Left colon (tissue), 2 donors: ENCODE data around the gene KPNA3. TPM values are rescaled to one million over a fixed set of nuclear protein-coding genes. Genes with fewer than 3 reads are reported as not detected.
A peak's percentile ranks its signal among the peaks of the same experiment; 100 is the strongest.

ENCODE experiments used
- ATAC-seq: fragments of 200-7000 bp; cut with Tn5 transposase; one replicate; pipeline ENCODE4 v1.9.1; 2020; ENCODE audit warnings: mild to moderate bottlenecking, moderate library complexity
- DNase-seq, 2 donors: peaks; one replicate each; pipeline ENCODE4 v3.0.0-alpha.2; 2020
- intact Hi-C, 2 donors: fragments of 100-400 bp; cut with DNase I in 1 of 2; cut with micrococcal nuclease in 1 of 2; formaldehyde crosslinking; loops; one replicate each; pipeline versions ENCODE4 v1.11.2 to v1.14.0; 2022; cut with DNase I, micrococcal nuclease
- total RNA-seq, 2 donors: library from RNA; stranded (reverse); fragmentation: NEBNext Ultra II Directional; extraction: Animal tissue kit (Norgen Biotek cat#: 25700); gene quantifications; one replicate each; pipeline ENCODE4 v1.2.1, GENCODE V29; 2021
- donor health status: DM: no; HTN: no; CAD: no.
- donor health status: DM: yes; HTN: yes; CAD: no.

Gene KPNA3
- total RNA-seq, 2 donors from 2014 or later = 26.0 to 29.5 TPM

DNA sequence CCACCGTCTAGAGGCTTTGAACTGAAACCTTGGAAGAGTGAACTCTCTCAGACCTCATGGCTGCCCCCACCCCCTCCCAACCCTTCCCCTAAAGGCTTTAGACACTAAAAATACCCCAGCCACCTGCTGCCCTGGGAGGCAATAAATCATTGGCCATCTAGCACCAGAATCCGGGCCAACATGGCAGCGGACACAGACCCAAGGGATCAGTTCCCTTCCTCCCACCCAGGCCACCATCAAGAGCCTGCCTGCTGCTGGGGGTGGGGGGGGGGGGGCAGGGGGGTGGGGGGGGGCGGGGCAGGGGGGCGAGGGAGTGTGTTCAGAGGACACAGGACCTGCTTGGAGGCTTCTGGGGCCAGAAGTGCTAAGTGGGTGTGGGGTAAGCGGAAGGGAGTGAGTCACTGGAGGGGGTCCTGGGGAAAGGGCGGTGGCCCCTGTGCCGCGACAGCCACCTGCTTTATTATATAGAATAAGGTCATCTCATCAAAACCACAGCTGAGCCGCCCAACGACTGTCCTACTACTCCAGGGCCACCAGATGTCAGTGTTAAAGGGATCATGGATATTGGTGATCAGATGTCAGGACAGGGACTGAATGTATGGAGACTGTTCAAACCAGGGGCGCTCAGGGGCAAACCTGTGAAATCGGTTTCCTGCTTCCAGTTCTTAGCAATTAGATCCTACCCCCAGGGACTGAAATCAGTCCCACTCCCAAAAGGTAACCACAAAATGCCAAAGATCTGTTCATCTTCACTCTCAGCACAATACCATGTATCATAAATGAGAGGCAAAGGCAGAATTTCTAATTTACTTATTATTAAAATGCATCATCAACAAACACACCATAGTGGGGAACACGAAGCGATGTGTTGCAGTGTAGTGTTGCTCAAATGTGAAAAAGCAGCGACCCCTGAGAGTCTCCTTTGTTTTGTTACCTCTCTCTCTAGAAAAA, 139.9 kb downstream of the KPNA3 start:
- peak; percentile 34 to 39 for DNase-seq
- intact Hi-C loops = no loop called here
- ATAC-seq = peak; percentile 92

GRCh38 chr13:49651570-49652354, 140.7 kb downstream of the KPNA3 start:
- ATAC-seq = no peak
- intact Hi-C loops = no loop called here

DNA sequence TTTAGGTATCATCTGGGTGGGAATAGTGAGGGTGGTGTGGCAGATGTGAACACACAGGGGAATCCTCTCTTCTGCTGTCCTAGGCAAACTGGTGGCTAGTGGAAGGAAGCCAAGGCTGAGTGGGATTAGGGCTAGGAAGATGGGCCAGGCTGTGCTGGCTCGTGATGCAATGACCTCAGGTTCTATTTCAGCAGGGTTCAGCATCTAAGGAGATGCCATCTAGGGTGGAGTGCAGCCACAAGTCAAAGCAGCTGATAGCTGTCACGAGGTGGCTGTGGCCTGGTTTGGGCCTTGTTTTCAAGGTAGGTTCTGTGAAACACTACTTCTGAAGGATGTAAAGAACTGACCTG, 142.5 kb downstream of the KPNA3 start:
- intact Hi-C loops = no loop called here
- no peak for ATAC-seq
- no peak for DNase-seq

More at GRCh38 chr13:49651570-49652354, 140.7 kb downstream of the KPNA3 start:
- DNase-seq = no peak

Other genes starting within 250 kb of the KPNA3 start
- gene RCBTB1, start 207.1 kb downstream of the KPNA3 start, total RNA-seq = 1 to 10 TPM; 7.1 to 8.8 TPM
- 1 to 10 TPM; 1.7 TPM for gene ARL11, start 164.2 kb downstream of the KPNA3 start, total RNA-seq
- gene EBPL, start 101.2 kb downstream of the KPNA3 start, total RNA-seq = 10 to 100 TPM; 34.8 to 45.8 TPM
- gene SPRYD7, start 143.7 kb upstream of the KPNA3 start, total RNA-seq = 10 to 100 TPM; 12.9 to 15.1 TPM
- gene TRIM13, start 204.4 kb upstream of the KPNA3 start, total RNA-seq = 10 to 100 TPM; 26.0 to 32.8 TPM
- under 1 TPM; 0.55 to 0.92 TPM for gene KCNRG, start 222.8 kb upstream of the KPNA3 start, total RNA-seq